Karpas-422 (cell line): Measurements from ENCODE around the gene COL11A2. TPM values are rescaled to one million over a fixed set of nuclear protein-coding genes. Genes with fewer than 3 reads are reported as not detected.
A peak's percentile ranks its signal among the peaks of the same experiment; 100 is the strongest.

Experiments
- DNase-seq: peaks from one replicate; pipeline ENCODE4 v3.0.0-alpha.2; 2015
- H2AFZ ChIP-seq: fragments of 200-600 bp; sonication (generic); 2 replicates; pipeline ENCODE4 v1.6.1; 2014; ENCODE audit warnings: antibody characterized with exemption, low read length, mixed read lengths
- H3K27ac ChIP-seq: fragments of 200-600 bp; sonication (generic); 2 replicates; pipeline ENCODE4 v1.5.1; 2014; ENCODE audit warnings: mild to moderate bottlenecking, low read length, moderate library complexity
- H3K27me3 ChIP-seq: fragments of 200-600 bp; sonication (generic); 2 replicates; pipeline ENCODE4 v1.6.1; 2014; ENCODE audit warnings: low read length, mixed read lengths
- H3K36me3 ChIP-seq: fragments of 200-600 bp; sonication (generic); 2 replicates; pipeline ENCODE4 v1.6.1; 2014; ENCODE audit warnings: low read length, mixed read lengths; ENCODE audit not compliant: insufficient read depth
- H3K4me1 ChIP-seq: fragments of 200-600 bp; sonication (generic); 2 replicates; pipeline ENCODE4 v1.6.1; 2014; ENCODE audit warnings: mild to moderate bottlenecking, low read length, mixed read lengths
- H3K4me2 ChIP-seq: fragments of 200-600 bp; sonication (generic); 2 replicates; pipeline ENCODE4 v1.6.1; 2014; ENCODE audit warnings: low read length, low read depth, mild to moderate bottlenecking; ENCODE audit not compliant: poor library complexity, severe bottlenecking
- H3K4me3 ChIP-seq: fragments of 200-600 bp; sonication (generic); 2 replicates; pipeline ENCODE4 v1.5.1; 2014; ENCODE audit warnings: mild to moderate bottlenecking, antibody characterized with exemption, low read length, mixed read lengths
- H3K79me2 ChIP-seq: fragments of 200-600 bp; sonication (generic); 2 replicates; pipeline ENCODE4 v1.6.1; 2014; ENCODE audit warnings: mild to moderate bottlenecking, low read length, mixed read lengths
- H3K9ac ChIP-seq: fragments of 200-600 bp; sonication (generic); 2 replicates; pipeline ENCODE4 v1.6.0; 2014; ENCODE audit warnings: low read length
- H3K9me2 ChIP-seq: fragments of 200-600 bp; sonication (generic), shearing (Covaris generic); replicated peaks from 2 replicates; pipeline ENCODE4 v1.6.0; 2014; ENCODE audit warnings: mild to moderate bottlenecking, low read length, moderate library complexity; ENCODE audit not compliant: insufficient read depth
- H3K9me3 ChIP-seq: fragments of 300-700, 200-600 bp; sonication (generic); 2 replicates; pipeline ENCODE4 v1.6.1; 2014; ENCODE audit warnings: low read length, mixed read lengths
- H4K20me1 ChIP-seq: fragments of 200-600 bp; sonication (generic); 2 replicates; pipeline ENCODE4 v1.6.1; 2014; ENCODE audit warnings: mild to moderate bottlenecking, antibody characterized with exemption, low read length, low read depth; ENCODE audit not compliant: insufficient read depth
- total RNA-seq: library from RNA; depleted of rRNA; stranded (reverse); fragments of >200 nt; shearing (Covaris generic); gene quantifications from 2 replicates; pipeline ENCODE4 v1.2.3, GENCODE V29; 2014; ENCODE audit warnings: low replicate concordance

COL11A2 gene
- total RNA-seq, 1 experiment from 2014 or later = 0.41 TPM

GRCh38 chr6:33185190-33185589 lies 7.1 kb downstream of the COL11A2 start:
- Histone ChIP-seq H3K9me2 (no peaks in the 10 kb centered on the region), H3K27me3 (no peaks in the 10 kb centered on the region), H3K9me3 (peaks cover 9% of the 10 kb centered on the region), H3K4me2 (no peak overlapping the region), H3K4me3 (no peak overlapping the region), H2AFZ (no peak overlapping the region), H3K79me2 (no peaks in the 10 kb centered on the region), H3K9ac (no peak overlapping the region), H3K27ac (no peak overlapping the region), H3K4me1 (no peaks in the 10 kb centered on the region), H3K36me3 (no peaks in the 10 kb centered on the region; the same call in 1 of the 2 replicates), H4K20me1 (no peaks in the 10 kb centered on the region)
- DNase-seq = no peak

- Histone ChIP-seq H3K79me2 (no peaks in the 10 kb centered on the region), H4K20me1 (no peaks in the 10 kb centered on the region), H2AFZ (peak overlapping the region; percentile 97), H3K27ac (no peak overlapping the region), H3K36me3 (no peaks in the 10 kb centered on the region; the same call in 1 of the 2 replicates), H3K4me2 (no peak overlapping the region), H3K9me3 (peaks cover 9% of the 10 kb centered on the region), H3K9ac (no peak overlapping the region), H3K27me3 (no peaks in the 10 kb centered on the region), H3K4me3 (peak overlapping the region; percentile 2; the same call in 1 of the 2 replicates), H3K4me1 (no peaks in the 10 kb centered on the region), H3K9me2 (no peaks in the 10 kb centered on the region)
- DNase-seq = peak; percentile 60
Observed at GRCh38 chr6:33183071-33183683, 9.1 kb downstream of the COL11A2 start.

GRCh38 chr6:33181141-33181540 lies 11.1 kb downstream of the COL11A2 start:
- H3K27ac ChIP-seq = no peak overlapping the region
- no peak overlapping the region for H2AFZ ChIP-seq
- no peaks in the 10 kb centered on the region for H3K27me3 ChIP-seq
- no peaks in the 10 kb centered on the region for H4K20me1 ChIP-seq
- no peaks in the 10 kb centered on the region for H3K79me2 ChIP-seq
- H3K4me2 ChIP-seq = no peak overlapping the region
- no peaks in the 10 kb centered on the region; the same call in 1 of the 2 replicates for H3K36me3 ChIP-seq
- no peaks in the 10 kb centered on the region for H3K4me1 ChIP-seq
- no peak overlapping the region for H3K4me3 ChIP-seq
- H3K9me2 ChIP-seq = no peaks in the 10 kb centered on the region
- DNase-seq = no peak
- no peak overlapping the region for H3K9ac ChIP-seq
- H3K9me3 ChIP-seq = peaks cover 9% of the 10 kb centered on the region

- H3K4me2 ChIP-seq = no peak overlapping the region
- H2AFZ ChIP-seq = no peak overlapping the region
- H3K9me3 ChIP-seq = peaks cover 9% of the 10 kb centered on the region
- H3K27ac ChIP-seq = no peak overlapping the region
- no peaks in the 10 kb centered on the region for H4K20me1 ChIP-seq
- no peak for DNase-seq
- no peaks in the 10 kb centered on the region for H3K9me2 ChIP-seq
- H3K4me3 ChIP-seq = no peak overlapping the region
- no peaks in the 10 kb centered on the region for H3K4me1 ChIP-seq
- H3K79me2 ChIP-seq = no peaks in the 10 kb centered on the region
- no peak overlapping the region for H3K9ac ChIP-seq
- no peaks in the 10 kb centered on the region; the same call in 1 of the 2 replicates for H3K36me3 ChIP-seq
- no peaks in the 10 kb centered on the region for H3K27me3 ChIP-seq
Observed at GRCh38 chr6:33178755-33179475, 13.4 kb downstream of the COL11A2 start.

GRCh38 chr6:33177552-33178446 lies 14.5 kb downstream of the COL11A2 start:
- Histone ChIP-seq H3K9ac (no peak overlapping the region), H3K4me1 (no peaks in the 10 kb centered on the region), H3K9me3 (peaks cover 1% of the 10 kb centered on the region; the same call in 1 of the 2 replicates), H3K4me3 (no peak overlapping the region), H2AFZ (no peak overlapping the region), H3K27ac (no peak overlapping the region), H3K36me3 (no peaks in the 10 kb centered on the region), H4K20me1 (no peaks in the 10 kb centered on the region), H3K4me2 (no peak overlapping the region), H3K9me2 (no peaks in the 10 kb centered on the region), H3K27me3 (no peaks in the 10 kb centered on the region), H3K79me2 (no peaks in the 10 kb centered on the region)
- no peak for DNase-seq

- Histone ChIP-seq H3K79me2 (no peaks in the 10 kb centered on the region), H3K9me3 (no peaks in the 10 kb centered on the region)
Observed at GRCh38 chr6:33176906-33177305, 15.4 kb downstream of the COL11A2 start.

GRCh38 chr6:33175436-33176069 lies 16.7 kb downstream of the COL11A2 start:
- DNase-seq = no peak
- Histone ChIP-seq H3K27ac (no peak overlapping the region), H2AFZ (no peak overlapping the region), H3K9me3 (no peaks in the 10 kb centered on the region), H3K4me3 (no peak overlapping the region), H4K20me1 (no peaks in the 10 kb centered on the region), H3K9me2 (no peaks in the 10 kb centered on the region), H3K4me1 (peaks cover 5% of the 10 kb centered on the region), H3K4me2 (no peak overlapping the region), H3K36me3 (no peaks in the 10 kb centered on the region), H3K9ac (no peak overlapping the region), H3K27me3 (no peaks in the 10 kb centered on the region), H3K79me2 (no peaks in the 10 kb centered on the region)

More at GRCh38 chr6:33176906-33177305, 15.4 kb downstream of the COL11A2 start:
- Histone ChIP-seq H3K4me2 (no peak overlapping the region), H3K4me1 (no peaks in the 10 kb centered on the region), H2AFZ (no peak overlapping the region), H4K20me1 (no peaks in the 10 kb centered on the region), H3K4me3 (no peak overlapping the region), H3K36me3 (no peaks in the 10 kb centered on the region), H3K9ac (no peak overlapping the region), H3K27me3 (no peaks in the 10 kb centered on the region), H3K27ac (no peak overlapping the region), H3K9me2 (no peaks in the 10 kb centered on the region)
- DNase-seq = no peak
